ENCODE results near the gene SERINC3.
"Not testable (repeated sequence)": the region's sequence is repeated elsewhere in the genome, so short reads cannot be mapped to it uniquely, and the experiment has no call there.

DNA sequence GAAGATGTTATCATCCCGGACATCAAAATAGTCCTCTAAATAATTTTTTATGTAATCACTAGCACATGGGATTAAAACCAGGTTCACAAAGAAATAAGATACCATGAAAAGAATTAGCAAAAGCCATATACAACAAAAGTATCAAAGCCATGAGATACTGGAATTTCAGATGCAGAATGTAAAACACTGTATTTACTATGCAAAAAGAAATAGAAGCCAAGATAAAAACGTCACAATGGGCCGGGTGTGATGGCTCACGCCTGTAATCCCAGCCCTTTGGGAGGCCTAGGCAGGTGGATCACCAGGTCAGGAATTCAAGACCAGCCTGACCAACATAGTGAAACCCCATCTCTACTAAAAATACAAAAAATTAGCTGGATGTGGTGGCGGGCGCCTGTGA, 38.9 kb upstream of the SERINC3 start:
- TF ChIP-seq, protein P1, sequence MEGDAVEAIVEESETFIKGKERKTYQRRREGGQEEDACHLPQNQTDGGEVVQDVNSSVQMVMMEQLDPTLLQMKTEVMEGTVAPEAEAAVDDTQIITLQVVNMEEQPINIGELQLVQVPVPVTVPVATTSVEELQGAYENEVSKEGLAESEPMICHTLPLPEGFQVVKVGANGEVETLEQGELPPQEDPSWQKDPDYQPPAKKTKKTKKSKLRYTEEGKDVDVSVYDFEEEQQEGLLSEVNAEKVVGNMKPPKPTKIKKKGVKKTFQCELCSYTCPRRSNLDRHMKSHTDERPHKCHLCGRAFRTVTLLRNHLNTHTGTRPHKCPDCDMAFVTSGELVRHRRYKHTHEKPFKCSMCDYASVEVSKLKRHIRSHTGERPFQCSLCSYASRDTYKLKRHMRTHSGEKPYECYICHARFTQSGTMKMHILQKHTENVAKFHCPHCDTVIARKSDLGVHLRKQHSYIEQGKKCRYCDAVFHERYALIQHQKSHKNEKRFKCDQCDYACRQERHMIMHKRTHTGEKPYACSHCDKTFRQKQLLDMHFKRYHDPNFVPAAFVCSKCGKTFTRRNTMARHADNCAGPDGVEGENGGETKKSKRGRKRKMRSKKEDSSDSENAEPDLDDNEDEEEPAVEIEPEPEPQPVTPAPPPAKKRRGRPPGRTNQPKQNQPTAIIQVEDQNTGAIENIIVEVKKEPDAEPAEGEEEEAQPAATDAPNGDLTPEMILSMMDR (IDR thresholded peaks at IDR 0.05) = not testable (repeated sequence)
- TF ChIP-seq POLR2A (IDR thresholded peaks at IDR 0.05) = not testable (repeated sequence)

Measured in testis (tissue), 2 donors.